CD4-positive, alpha-beta T cell (primary cell): Measurements from ENCODE around the gene ZNF74. TPM values are rescaled to one million over a fixed set of nuclear protein-coding genes. Genes with fewer than 3 reads are reported as not detected.
A peak's percentile ranks its signal among the peaks of the same experiment; 100 is the strongest.
"Not testable (repeated sequence)": the region's sequence is repeated elsewhere in the genome, so short reads cannot be mapped to it uniquely, and the experiment has no call there.

Source experiments
- ATAC-seq: fragments of 200-7000 bp; cut with Tn5 transposase; one replicate; pipeline ENCODE4 v1.10.0; 2022; ENCODE audit warnings: mild to moderate bottlenecking; ENCODE audit not compliant: poor library complexity
- CTCF ChIA-PET: fragments of 350-600 bp; sonication (Branson Sonifier 250); formaldehyde crosslinking; loops from one replicate; lab custom pipeline; 2021; ENCODE audit warnings: antibody characterized with exemption, inconsistent platforms; lab: Charles Lee
- POLR2A ChIA-PET: fragments of 350-600 bp; sonication (Branson Sonifier 250); formaldehyde crosslinking; loops from one replicate; lab custom pipeline; 2021; ENCODE audit warnings: antibody characterized with exemption, inconsistent platforms; lab: Charles Lee
- DNase-seq, 14 experiments: peaks; one replicate each; pipeline ENCODE4 v3.0.0-alpha.2; 2013 to 2020; ENCODE audit warnings: mixed read lengths in 2 of 14
- H3K27ac ChIP-seq, 2 donors: one replicate each; pipeline versions ENCODE4 v1.5.1 to v1.7.0; 2013; ENCODE audit warnings: low read length in 2 of 2, low read depth in 1 of 2, mild to moderate bottlenecking in 1 of 2
- H3K27me3 ChIP-seq, 2 experiments: 1 replicate in 1 of 2; 2 replicates in 1 of 2; pipeline versions ENCODE4 v1.6.1 to v1.7.0; 2013; ENCODE audit warnings: low read length in 2 of 2, control low read depth in 1 of 2, mild to moderate bottlenecking in 1 of 2, moderate library complexity in 1 of 2; ENCODE audit not compliant: insufficient read depth in 2 of 2, control insufficient read depth in 1 of 2
- H3K36me3 ChIP-seq: one replicate; pipeline ENCODE4 v1.6.1; 2013; ENCODE audit warnings: low read length, control low read depth; ENCODE audit not compliant: insufficient read depth
- H3K4me1 ChIP-seq: one replicate; pipeline ENCODE4 v1.6.1; 2013; ENCODE audit warnings: low read length, control low read depth; ENCODE audit not compliant: insufficient read depth
- H3K4me3 ChIP-seq: one replicate; pipeline ENCODE4 v1.5.1; 2013; ENCODE audit warnings: mild to moderate bottlenecking, low read length, moderate library complexity
- H3K9me3 ChIP-seq, 2 experiments: 1 replicate in 1 of 2; 2 replicates in 1 of 2; pipeline versions ENCODE4 v1.6.1 to v1.7.0; 2013; ENCODE audit warnings: low read length in 2 of 2, mild to moderate bottlenecking in 2 of 2, control low read depth in 1 of 2, moderate library complexity in 1 of 2; ENCODE audit not compliant: control insufficient read depth in 1 of 2, insufficient read depth in 1 of 2
- H3K27ac Mint-ChIP-seq: one replicate; pipeline ENCODE4 v1.8.0; 2020; ENCODE audit warnings: mixed read lengths
- H3K27me3 Mint-ChIP-seq: one replicate; pipeline ENCODE4 v1.8.0; 2021; ENCODE audit warnings: mixed read lengths
- H3K36me3 Mint-ChIP-seq: one replicate; pipeline ENCODE4 v1.8.0; 2021; ENCODE audit warnings: low read depth, mixed read lengths
- H3K4me1 Mint-ChIP-seq: one replicate; pipeline ENCODE4 v1.8.0; 2021; ENCODE audit warnings: low read depth, mixed read lengths
- H3K4me3 Mint-ChIP-seq: one replicate; pipeline ENCODE4 v1.8.0; 2020; ENCODE audit warnings: mild to moderate bottlenecking, mixed read lengths
- H3K9me3 Mint-ChIP-seq: one replicate; pipeline ENCODE4 v1.8.0; 2020; ENCODE audit warnings: mixed read lengths
- CTCF ChIP-seq: fragments of 200-600 bp; IDR thresholded peaks from one replicate; pipeline ENCODE4 v1.8.0; 2022; ENCODE audit warnings: antibody characterized with exemption, mild to moderate bottlenecking
- intact Hi-C, 2 experiments: fragments of 100-400 bp; cut with DNase I in 1 of 2; cut with micrococcal nuclease in 1 of 2; formaldehyde crosslinking; loops; one replicate each; pipeline versions ENCODE4 v1.15.1 to v1.9.0; 2023 to 2025; cut with DNase I, micrococcal nuclease
- polyA plus RNA-seq, 2 donors: library from polyadenylated mRNA; unstranded; fragments of 120-200 nt; gene quantifications; one replicate each; pipeline ENCODE4 v1.2.1, GENCODE V29; 2013
- total RNA-seq, 174 experiments: library from RNA in 2 of 174; stranded (reverse) in 2 of 174; gene quantifications; one replicate each; pipeline ENCODE4 v1.2.3 and lab custom pipeline; 2021 to 2026

The ZNF74 gene
- total RNA-seq, result 1 to 10 TPM; 1.7 to 2.3 TPM
- 8.4 TPM for polyA plus RNA-seq (2013, experiment 1 of 2)
- polyA plus RNA-seq (2013, experiment 2 of 2), result 8.3 TPM
- total RNA-seq (lab: John Stamatoyannopoulos, UW), result 7.0 to 33.6 (median 21.9) reads per million in 172 experiments

- no peaks in the 10 kb centered on the region for H3K27me3 ChIP-seq
- ChIA-PET POLR2A (interaction anchor here (0.6 to 2.5 kb wide), 8 partner anchors 8 to 962 kb away, joined by 3 to 17 read pairs (median 4); partner anchors contain the start of genes DGCR6L, HIRA and TRMT2A), CTCF (interaction anchor here (1.5 kb wide), 1 partner anchor 74 kb away, joined by 3 read pairs; the partner anchor contains the start of gene DGCR6L)
- H3K27ac ChIP-seq, result peak within 1 kb of the TSS; percentile 26 to 64
- peaks cover 0 to 4% of the 10 kb centered on the region in 2 experiments for H3K9me3 ChIP-seq
- peaks cover 28% of the 10 kb centered on the region for H3K4me1 ChIP-seq
- H3K27me3 Mint-ChIP-seq, result no peaks in the 10 kb centered on the region
- DNase-seq, result peak; percentile 70 to 96 (median 83)
- ATAC-seq, result peak; percentile 97
- H3K4me3 Mint-ChIP-seq, result peak within 1 kb of the TSS; percentile 86
- no peak for TF ChIP-seq CTCF
- H3K9me3 Mint-ChIP-seq, result no peaks in the 10 kb centered on the region
- peak within 1 kb of the TSS; percentile 75 for H3K4me3 ChIP-seq
- no peaks in the 10 kb centered on the region for H3K36me3 ChIP-seq
- H3K27ac Mint-ChIP-seq, result peak within 1 kb of the TSS; percentile 86
- H3K4me1 Mint-ChIP-seq, result peaks cover 30% of the 10 kb centered on the region
- no peaks in the 10 kb centered on the region for H3K36me3 Mint-ChIP-seq
- intact Hi-C loops, result loop anchor here (2.0 to 10.0 kb wide), 6 partner anchors 72 to 463 kb away; partner anchors contain the start of genes DGCR6L (in 2 of the 2), ARVCF (in 1 of the 2), PI4KA (in 1 of the 2) and RANBP1 (in 1 of the 2)
These were observed at the start of gene ZNF74 for GRCh38 chr22:20393705-20394476. Gene ZNF74, plus strand, starts transcription at chr22:20394151. Its CDS starts 478 bp downstream, at chr22:20394629.

GRCh38 chr22:20346553-20346952 lies 47.4 kb upstream of the ZNF74 start:
- H3K27me3 Mint-ChIP-seq, H3K36me3 ChIP-seq, H3K4me1 ChIP-seq, H3K4me3 Mint-ChIP-seq, ATAC-seq, H3K4me3 ChIP-seq, H3K4me1 Mint-ChIP-seq, H3K27ac Mint-ChIP-seq, H3K36me3 Mint-ChIP-seq, DNase-seq, H3K9me3 ChIP-seq, H3K27me3 ChIP-seq, intact Hi-C loops, H3K27ac ChIP-seq, POLR2A ChIA-PET, CTCF ChIA-PET, H3K9me3 Mint-ChIP-seq: not testable (repeated sequence)

- H3K27ac ChIP-seq, H3K27me3 Mint-ChIP-seq, H3K4me1 Mint-ChIP-seq, H3K27ac Mint-ChIP-seq, H3K27me3 ChIP-seq, ATAC-seq, intact Hi-C loops, POLR2A ChIA-PET, H3K4me3 ChIP-seq, H3K36me3 ChIP-seq, H3K9me3 ChIP-seq, H3K36me3 Mint-ChIP-seq, H3K4me1 ChIP-seq, H3K9me3 Mint-ChIP-seq, CTCF ChIA-PET, H3K4me3 Mint-ChIP-seq: not testable (repeated sequence)
- DNase-seq, result peak in 1 of 14 experiments; percentile 1
These were observed 41.4 kb upstream of the ZNF74 start for GRCh38 chr22:20352536-20352935.

- CTCF ChIA-PET, result no interaction called here
- no peaks in the 10 kb centered on the region for H3K4me1 Mint-ChIP-seq
- intact Hi-C loops, result no loop called here
- no peaks in the 10 kb centered on the region for H3K36me3 ChIP-seq
- H3K4me3 ChIP-seq, result no peak overlapping the region
- POLR2A ChIA-PET, result no interaction called here
- DNase-seq, result peak in 1 of 14 experiments; percentile 13
- ATAC-seq, result no peak
- TF ChIP-seq CTCF, result no peak
- H3K27me3 ChIP-seq, result no peaks in the 10 kb centered on the region
- H3K4me1 ChIP-seq, result no peaks in the 10 kb centered on the region
- no peak overlapping the region for H3K27ac ChIP-seq
- H3K4me3 Mint-ChIP-seq, result no peak overlapping the region
- H3K36me3 Mint-ChIP-seq, result no peaks in the 10 kb centered on the region
- H3K9me3 ChIP-seq, result no peaks in the 10 kb centered on the region
- no peak overlapping the region for H3K27ac Mint-ChIP-seq
- no peaks in the 10 kb centered on the region for H3K9me3 Mint-ChIP-seq
- no peaks in the 10 kb centered on the region for H3K27me3 Mint-ChIP-seq
These were observed 39.5 kb upstream of the ZNF74 start for GRCh38 chr22:20354238-20354975.

- H3K9me3 Mint-ChIP-seq, ATAC-seq, H3K27ac Mint-ChIP-seq, H3K27ac ChIP-seq, H3K4me3 ChIP-seq, H3K4me3 Mint-ChIP-seq, H3K4me1 Mint-ChIP-seq, H3K4me1 ChIP-seq, H3K36me3 ChIP-seq, H3K36me3 Mint-ChIP-seq, POLR2A ChIA-PET, H3K9me3 ChIP-seq, CTCF ChIA-PET, intact Hi-C loops, H3K27me3 Mint-ChIP-seq, H3K27me3 ChIP-seq: not testable (repeated sequence)
- DNase-seq, result peak in 1 of 14 experiments; percentile 8
These were observed 37.9 kb upstream of the ZNF74 start for GRCh38 chr22:20355939-20356636.
